H9 (cell line): ENCODE measurements around the gene SENP7. TPM values are rescaled to one million over a fixed set of nuclear protein-coding genes. Genes with fewer than 3 reads are reported as not detected.

Source experiments
- DNase-seq: peaks from one replicate; pipeline ENCODE4 v3.0.0-alpha.2; 2017
- H2AFZ ChIP-seq: one replicate; pipeline ENCODE4 v1.6.1; 2013; ENCODE audit warnings: mild to moderate bottlenecking, low read length, control low read depth, moderate library complexity
- H2AK5ac ChIP-seq: 2 replicates; pipeline ENCODE4 v1.6.1; 2013; ENCODE audit warnings: low read length, control low read depth, mixed read lengths; ENCODE audit not compliant: insufficient read length
- H2BK120ac ChIP-seq: one replicate; pipeline ENCODE4 v1.6.1; 2013; ENCODE audit warnings: low read depth, mild to moderate bottlenecking, low read length, control low read depth, inconsistent platforms; ENCODE audit not compliant: poor library complexity, severe bottlenecking
- H2BK12ac ChIP-seq: 2 replicates; pipeline ENCODE4 v1.6.1; 2013; ENCODE audit warnings: low read length, control low read depth, mixed read lengths, low read depth; ENCODE audit not compliant: insufficient read length
- H2BK15ac ChIP-seq: 2 replicates; pipeline ENCODE4 v1.6.1; 2013; ENCODE audit warnings: low read depth, low read length, control low read depth
- H2BK20ac ChIP-seq: one replicate; pipeline ENCODE4 v1.6.1; 2013; ENCODE audit warnings: low read depth, mild to moderate bottlenecking, low read length, control low read depth, inconsistent platforms; ENCODE audit not compliant: poor library complexity, severe bottlenecking
- H2BK5ac ChIP-seq: 2 replicates; pipeline ENCODE4 v1.6.1; 2013; ENCODE audit warnings: low read length, control low read depth, mixed read lengths; ENCODE audit not compliant: insufficient read length
- H3K14ac ChIP-seq: 2 replicates; pipeline ENCODE4 v1.6.1; 2013; ENCODE audit warnings: low read length, control low read depth; ENCODE audit not compliant: insufficient read depth
- H3K18ac ChIP-seq: 2 replicates; pipeline ENCODE4 v1.6.1; 2013; ENCODE audit warnings: low read depth, mild to moderate bottlenecking, mixed read lengths, low read length, control low read depth; ENCODE audit not compliant: insufficient read length
- H3K23ac ChIP-seq: 2 replicates; pipeline ENCODE4 v1.6.1; 2013; ENCODE audit warnings: low read length, control low read depth, mixed read lengths, low read depth; ENCODE audit not compliant: insufficient read length
- H3K23me2 ChIP-seq: 2 replicates; pipeline ENCODE4 v1.6.1; 2013; ENCODE audit warnings: low read depth, mild to moderate bottlenecking, mixed read lengths, low read length, control low read depth; ENCODE audit not compliant: insufficient read length, poor library complexity, severe bottlenecking
- H3K27ac ChIP-seq: 2 replicates; pipeline ENCODE4 v1.5.1; 2013; ENCODE audit warnings: low read length, control low read depth, mixed read lengths, low read depth; ENCODE audit not compliant: insufficient read length
- H3K27me3 ChIP-seq: 2 replicates; pipeline ENCODE4 v1.6.1; 2013; ENCODE audit warnings: low read length, control low read depth, inconsistent platforms; ENCODE audit not compliant: insufficient read depth
- H3K4ac ChIP-seq: 2 replicates; pipeline ENCODE4 v1.6.1; 2013; ENCODE audit warnings: low read depth, mild to moderate bottlenecking, control low read depth, inconsistent platforms, low read length, moderate library complexity
- H3K4me1 ChIP-seq: 2 replicates; pipeline ENCODE4 v1.6.1; 2013; ENCODE audit warnings: low read length, control low read depth, inconsistent platforms; ENCODE audit not compliant: insufficient read depth
- H3K4me2 ChIP-seq: 2 replicates; pipeline ENCODE4 v1.6.1; 2013; ENCODE audit warnings: low read length, control low read depth, mixed read lengths; ENCODE audit not compliant: insufficient read length, insufficient read depth
- H3K56ac ChIP-seq: 2 replicates; pipeline ENCODE4 v1.6.1; 2013; ENCODE audit warnings: low read depth, mild to moderate bottlenecking, mixed read lengths, low read length, control low read depth; ENCODE audit not compliant: insufficient read length
- H3K79me1 ChIP-seq: 2 replicates; pipeline ENCODE4 v1.6.1; 2013; ENCODE audit warnings: low read depth, mild to moderate bottlenecking, moderate library complexity, low read length, control low read depth, inconsistent platforms; ENCODE audit not compliant: insufficient read depth, poor library complexity, severe bottlenecking
- H3K79me2 ChIP-seq: 2 replicates; pipeline ENCODE4 v1.6.1; 2013; ENCODE audit warnings: low read length, control low read depth, inconsistent platforms; ENCODE audit not compliant: insufficient read depth
- H3K9ac ChIP-seq: 2 replicates; pipeline ENCODE4 v1.6.1; 2013; ENCODE audit warnings: low read length, control low read depth, mixed read lengths; ENCODE audit not compliant: insufficient read length; ENCODE audit errors: extremely low read depth
- H3K9me3 ChIP-seq: one replicate; pipeline ENCODE4 v1.6.1; 2013; ENCODE audit warnings: low read depth, low read length, inconsistent platforms; ENCODE audit not compliant: control insufficient read depth
- H3T11ph ChIP-seq: one replicate; pipeline ENCODE4 v1.6.1; 2013; ENCODE audit warnings: mild to moderate bottlenecking, low read length, control low read depth, inconsistent platforms
- H4K20me1 ChIP-seq: one replicate; pipeline ENCODE4 v1.6.1; 2013; ENCODE audit not compliant: control insufficient read depth, insufficient read length, insufficient read depth
- H4K5ac ChIP-seq: 2 replicates; pipeline ENCODE4 v1.6.1; 2013; ENCODE audit warnings: low read depth, mild to moderate bottlenecking, mixed read lengths, low read length, control low read depth; ENCODE audit not compliant: insufficient read length
- H4K8ac ChIP-seq: replicated peaks from 2 replicates; pipeline ENCODE4 v1.6.1; 2013; ENCODE audit warnings: low read length, control low read depth, mixed read lengths, low read depth; ENCODE audit not compliant: insufficient read length
- H4K91ac ChIP-seq: 2 replicates; pipeline ENCODE4 v1.6.1; 2013; ENCODE audit warnings: low read depth, mild to moderate bottlenecking, moderate library complexity, mixed read lengths, low read length, control low read depth; ENCODE audit not compliant: insufficient read length
- H3K27ac Mint-ChIP-seq, 3 experiments: 2 replicates in 2 of 3; 3 replicates in 1 of 3; pipeline ENCODE4 v1.8.0; 2020 to 2021; ENCODE audit warnings: mixed read lengths in 3 of 3, mild to moderate bottlenecking in 1 of 3, moderate library complexity in 1 of 3
- H3K27me3 Mint-ChIP-seq: 2 replicates; pipeline ENCODE4 v1.8.0; 2021; ENCODE audit warnings: low read depth, mild to moderate bottlenecking, moderate library complexity, mixed read lengths
- H3K36me3 Mint-ChIP-seq, 3 experiments: 2 replicates in 2 of 3; 3 replicates in 1 of 3; pipeline ENCODE4 v1.8.0; 2020 to 2021; ENCODE audit warnings: low read depth in 3 of 3, mixed read lengths in 3 of 3; ENCODE audit not compliant: insufficient read depth in 1 of 3
- H3K4me1 Mint-ChIP-seq, 2 experiments: 2 replicates each; pipeline ENCODE4 v1.8.0; 2020; ENCODE audit warnings: mixed read lengths in 2 of 2
- H3K4me3 Mint-ChIP-seq, 2 experiments: 2 replicates in 1 of 2; 3 replicates in 1 of 2; pipeline ENCODE4 v1.8.0; 2020 to 2021; ENCODE audit warnings: mild to moderate bottlenecking in 2 of 2, mixed read lengths in 2 of 2, moderate library complexity in 1 of 2
- H3K9me3 Mint-ChIP-seq, 2 experiments: 2 replicates in 1 of 2; 3 replicates in 1 of 2; pipeline ENCODE4 v1.8.0; 2020; ENCODE audit warnings: mild to moderate bottlenecking in 2 of 2, mixed read lengths in 2 of 2, moderate library complexity in 1 of 2
- CTCF ChIP-seq: fragments of 200-600 bp; sonication (generic); conservative IDR thresholded peaks from 3 replicates; pipeline ENCODE4 v1.8.0; 2021; ENCODE audit warnings: antibody characterized with exemption, mild to moderate bottlenecking
- WGBS: extraction: QIAGEN DNeasy Blood & Tissue Kit; methylation state at CpG from one replicate; pipeline ENCODE4 v1.1.7; 2013; ENCODE audit warnings: missing lambda C conversion rate, low lambda C conversion rate, mixed read lengths; ENCODE audit not compliant: insufficient read length; ENCODE audit errors: extremely low coverage; 5-methylcytosine and 5-hydroxymethylcytosine counted together
- total RNA-seq: library from RNA; stranded (reverse); gene quantifications from 2 replicates; pipeline ENCODE4 v1.2.1, GENCODE V29; 2021

The SENP7 gene
- total RNA-seq, 1 experiment from 2014 or later, result 8.4 TPM

- no CpG with 5 or more reads among the region's 5 CpGs for WGBS
- H4K8ac ChIP-seq, result no peak overlapping the region
These were observed 22.2 kb upstream of the SENP7 start for GRCh38 chr3:101535221-101535620.

More at GRCh38 chr3:101535221-101535620, 22.2 kb upstream of the SENP7 start:
- Histone ChIP-seq H2BK15ac (no peak overlapping the region), H3K18ac (no peak overlapping the region), H3K56ac (no peak overlapping the region), H3K23me2 (no peaks in the 10 kb centered on the region), H2AFZ (no peak overlapping the region), H3K4me1 (no peaks in the 10 kb centered on the region; the same call in 1 of the 2 replicates), H3K23ac (no peak overlapping the region), H3K4me2 (no peak overlapping the region), H3K14ac (no peak overlapping the region), H2BK120ac (no peak overlapping the region), H4K5ac (no peak overlapping the region), H4K91ac (no peak overlapping the region), H3K9ac (no peak overlapping the region), H3K79me2 (no peaks in the 10 kb centered on the region), H3K27me3 (no peaks in the 10 kb centered on the region), H2BK5ac (no peak overlapping the region), H3T11ph (no peak overlapping the region), H3K27ac (no peak overlapping the region), H3K9me3 (no peaks in the 10 kb centered on the region), H2AK5ac (no peak overlapping the region), H2BK12ac (no peak overlapping the region), H3K79me1 (no peaks in the 10 kb centered on the region), H4K20me1 (no peaks in the 10 kb centered on the region), H3K4ac (no peak overlapping the region), H2BK20ac (no peak overlapping the region)
- H3K27ac Mint-ChIP-seq, result no peak overlapping the region
- peaks cover 3% of the 10 kb centered on the region for H3K27me3 Mint-ChIP-seq
- no peak for DNase-seq
- H3K4me3 Mint-ChIP-seq, result no peak overlapping the region
- H3K4me1 Mint-ChIP-seq, result peaks cover 21 to 24% of the 10 kb centered on the region in 2 experiments
- no peak for TF ChIP-seq CTCF
- H3K9me3 Mint-ChIP-seq, result peaks cover 10 to 12% of the 10 kb centered on the region in 2 experiments; a peak in 4 of 5 replicates
- H3K36me3 Mint-ChIP-seq, result peaks cover 0 to 6% (median under 1%) of the 10 kb centered on the region in 3 experiments; a peak in 3 of 7 replicates
